Stimulated activated CD4-positive, alpha-beta T cell treated with anti-CD3 and anti-CD28 coated beads, Interleukin-12 subunit alpha, Interleukin-12 subunit beta, amount 100 ng/mL, for 48 hours (primary cell): ENCODE measurements around the gene ESYT2.

ENCODE experiments used
- DNase-seq, 3 donors: peaks; one replicate each; pipeline ENCODE4 v3.0.0-alpha.2; 2020; ENCODE audit warnings: low read depth in 2 of 3, low spot score in 1 of 3

Gene ESYT2

GRCh38 chr7:158745057-158745715 lies 84.1 kb downstream of the ESYT2 start:
- no peak for DNase-seq

- DNase-seq: no peak
These were observed 85.2 kb downstream of the ESYT2 start for GRCh38 chr7:158744070-158744469.

- DNase-seq: no peak
These were observed 86.1 kb downstream of the ESYT2 start for GRCh38 chr7:158743219-158743618.

- DNase-seq: no peak
These were observed 87.1 kb downstream of the ESYT2 start for GRCh38 chr7:158742065-158742821.

- DNase-seq: no peak
These were observed 88.0 kb downstream of the ESYT2 start for GRCh38 chr7:158741294-158741666.

GRCh38 chr7:158740657-158741293 lies 88.5 kb downstream of the ESYT2 start:
- no peak for DNase-seq

- DNase-seq: no peak
These were observed 89.2 kb downstream of the ESYT2 start for GRCh38 chr7:158740013-158740656.

GRCh38 chr7:158738841-158739240 lies 90.5 kb downstream of the ESYT2 start:
- no peak for DNase-seq

GRCh38 chr7:158737064-158737695 lies 92.1 kb downstream of the ESYT2 start:
- DNase-seq: no peak

- DNase-seq: no peak
These were observed 93.4 kb downstream of the ESYT2 start for GRCh38 chr7:158735935-158736334.

- DNase-seq: no peak
These were observed 94.4 kb downstream of the ESYT2 start for GRCh38 chr7:158734861-158735260.

- no peak for DNase-seq
These were observed 95.4 kb downstream of the ESYT2 start for GRCh38 chr7:158733775-158734494.

GRCh38 chr7:158733220-158733519 lies 96.1 kb downstream of the ESYT2 start:
- DNase-seq: no peak

- DNase-seq: no peak
These were observed 96.7 kb downstream of the ESYT2 start for GRCh38 chr7:158732494-158733219.

GRCh38 chr7:158731761-158732160 lies 97.5 kb downstream of the ESYT2 start:
- no peak for DNase-seq

- DNase-seq: no peak
These were observed 98.6 kb downstream of the ESYT2 start for GRCh38 chr7:158730383-158731346.

- no peak for DNase-seq
These were observed 99.5 kb downstream of the ESYT2 start for GRCh38 chr7:158729646-158730382.

GRCh38 chr7:158728911-158729645 lies 100.2 kb downstream of the ESYT2 start:
- no peak for DNase-seq
